Activated naive CD4-positive, alpha-beta T cell treated with anti-CD3 and anti-CD28 coated beads, Interleukin-2, amount 10 ng/mL, durations not matched to agents 7 days and 5 days (primary cell): ENCODE results near the gene DIRAS3.
"Not testable (repeated sequence)": the region's sequence is repeated elsewhere in the genome, so short reads cannot be mapped to it uniquely, and the experiment has no call there.

Source experiments
- CTCF ChIA-PET: fragments of 350-600 bp; sonication (Branson Sonifier 250); formaldehyde crosslinking; loops from one replicate; lab custom pipeline; 2021; ENCODE audit warnings: antibody characterized with exemption; lab: Charles Lee
- DNase-seq: peaks from one replicate; pipeline ENCODE4 v3.0.0-alpha.2; 2020
- H3K27ac Mint-ChIP-seq: one replicate; pipeline ENCODE4 v1.8.0; 2021; ENCODE audit warnings: mild to moderate bottlenecking, moderate library complexity, mixed read lengths
- H3K27me3 Mint-ChIP-seq: one replicate; pipeline ENCODE4 v1.8.0; 2021; ENCODE audit warnings: mild to moderate bottlenecking, mixed read lengths
- H3K36me3 Mint-ChIP-seq: one replicate; pipeline ENCODE4 v1.8.0; 2021; ENCODE audit warnings: mixed read lengths
- H3K4me1 Mint-ChIP-seq: one replicate; pipeline ENCODE4 v1.8.0; 2021; ENCODE audit warnings: mixed read lengths
- H3K4me3 Mint-ChIP-seq: one replicate; pipeline ENCODE4 v1.8.0; 2021; ENCODE audit warnings: mild to moderate bottlenecking, moderate library complexity, mixed read lengths
- H3K9me3 Mint-ChIP-seq: one replicate; pipeline ENCODE4 v1.8.0; 2021; ENCODE audit warnings: mixed read lengths

Gene DIRAS3

GRCh38 chr1:68010090-68010489, 40.3 kb downstream of the DIRAS3 start:
- Mint-ChIP-seq H3K9me3 (no peaks in the 10 kb centered on the region), H3K27ac (no peak overlapping the region), H3K36me3 (no peaks in the 10 kb centered on the region), H3K4me1 (no peaks in the 10 kb centered on the region), H3K4me3 (no peak overlapping the region), H3K27me3 (no peaks in the 10 kb centered on the region)
- CTCF ChIA-PET, result interaction anchor here (1.2 kb wide), 1 partner anchor 241 kb away, joined by 3 read pairs; no protein-coding TSS in a partner anchor
- no peak for DNase-seq

GRCh38 chr1:68003626-68004025, 46.8 kb downstream of the DIRAS3 start:
- H3K4me3 Mint-ChIP-seq, H3K27me3 Mint-ChIP-seq, H3K27ac Mint-ChIP-seq, H3K4me1 Mint-ChIP-seq, CTCF ChIA-PET, H3K36me3 Mint-ChIP-seq, DNase-seq: not testable (repeated sequence)
- H3K9me3 Mint-ChIP-seq, result peaks cover 11% of the 10 kb centered on the region

GRCh38 chr1:68000191-68000590, 50.2 kb downstream of the DIRAS3 start:
- no peak overlapping the region for H3K27ac Mint-ChIP-seq
- no peaks in the 10 kb centered on the region for H3K36me3 Mint-ChIP-seq
- no peak for DNase-seq
- CTCF ChIA-PET, result no interaction called here
- peaks cover 11% of the 10 kb centered on the region for H3K9me3 Mint-ChIP-seq
- no peaks in the 10 kb centered on the region for H3K4me1 Mint-ChIP-seq
- H3K4me3 Mint-ChIP-seq, result no peak overlapping the region
- H3K27me3 Mint-ChIP-seq, result no peaks in the 10 kb centered on the region

GRCh38 chr1:67997746-67998145, 52.7 kb downstream of the DIRAS3 start:
- no peaks in the 10 kb centered on the region for H3K36me3 Mint-ChIP-seq
- no peaks in the 10 kb centered on the region for H3K4me1 Mint-ChIP-seq
- H3K4me3 Mint-ChIP-seq, result no peak overlapping the region
- no peak for DNase-seq
- H3K27ac Mint-ChIP-seq, result no peak overlapping the region
- no peaks in the 10 kb centered on the region for H3K27me3 Mint-ChIP-seq
- H3K9me3 Mint-ChIP-seq, result peaks cover 11% of the 10 kb centered on the region
- CTCF ChIA-PET, result no interaction called here
